Kidney epithelial cell (primary cell): ENCODE results near the gene ENPP1. TPM values are rescaled to one million over a fixed set of nuclear protein-coding genes. Genes with fewer than 3 reads are reported as not detected.

ENCODE experiments used
- DNase-seq: peaks from one replicate; pipeline ENCODE4 v3.0.0-alpha.2; 2010; ENCODE audit warnings: low read depth
- H3K27me3 ChIP-seq: 2 replicates; pipeline ENCODE4 v1.6.0; 2011; ENCODE audit warnings: low read length; ENCODE audit not compliant: control insufficient read depth, insufficient read depth
- H3K36me3 ChIP-seq: 2 replicates; pipeline ENCODE4 v1.5.1; 2011; ENCODE audit warnings: low read length; ENCODE audit not compliant: control insufficient read depth, insufficient read depth
- H3K4me3 ChIP-seq: 2 replicates; pipeline ENCODE4 v1.5.1; 2011; ENCODE audit warnings: low read depth, mild to moderate bottlenecking, control low read depth, low read length
- CTCF ChIP-seq: IDR thresholded peaks from 2 replicates; pipeline ENCODE4 v1.5.1; 2011; ENCODE audit warnings: mild to moderate bottlenecking, moderate library complexity, low read length, control low read depth, inconsistent platforms; ENCODE audit not compliant: insufficient read depth, poor library complexity, severe bottlenecking
- total RNA-seq: library from RNA; depleted of rRNA; stranded (reverse); fragments of >200 nt; gene quantifications from 2 replicates; pipeline ENCODE4 v1.2.3, GENCODE V29; 2015

The ENPP1 gene
- total RNA-seq, 1 donor from 2014 or later: 1.2 TPM

- Histone ChIP-seq H3K36me3 (no peaks in the 10 kb centered on the region), H3K4me3 (no peak overlapping the region), H3K27me3 (no peaks in the 10 kb centered on the region)
- no peak for DNase-seq
- TF ChIP-seq CTCF: no peak
Measured at GRCh38 chr6:131843768-131844167, 35.9 kb downstream of the ENPP1 start.

- DNase-seq: no peak
- Histone ChIP-seq H3K4me3 (no peak overlapping the region), H3K27me3 (no peaks in the 10 kb centered on the region), H3K36me3 (no peaks in the 10 kb centered on the region)
- TF ChIP-seq CTCF: no peak
Measured at GRCh38 chr6:131844243-131844841, 36.5 kb downstream of the ENPP1 start.

GRCh38 chr6:131846023-131846663 lies 38.3 kb downstream of the ENPP1 start:
- H3K4me3 ChIP-seq: no peak overlapping the region
- no peak for DNase-seq
- H3K27me3 ChIP-seq: no peaks in the 10 kb centered on the region
- TF ChIP-seq CTCF: no peak
- no peaks in the 10 kb centered on the region for H3K36me3 ChIP-seq

GRCh38 chr6:131846905-131847304 lies 39.1 kb downstream of the ENPP1 start:
- Histone ChIP-seq H3K27me3 (no peaks in the 10 kb centered on the region), H3K4me3 (no peak overlapping the region), H3K36me3 (no peaks in the 10 kb centered on the region)
- DNase-seq: no peak
- TF ChIP-seq CTCF: no peak

- Histone ChIP-seq H3K36me3 (no peaks in the 10 kb centered on the region), H3K27me3 (no peaks in the 10 kb centered on the region), H3K4me3 (no peak overlapping the region)
- TF ChIP-seq CTCF: no peak
- no peak for DNase-seq
Measured at GRCh38 chr6:131849799-131850198, 42.0 kb downstream of the ENPP1 start.

GRCh38 chr6:131851049-131851769 lies 43.4 kb downstream of the ENPP1 start:
- H3K36me3 ChIP-seq: no peaks in the 10 kb centered on the region
- H3K4me3 ChIP-seq: no peak overlapping the region
- DNase-seq: no peak
- H3K27me3 ChIP-seq: no peaks in the 10 kb centered on the region
- no peak for TF ChIP-seq CTCF
